Inflammatory macrophage treated with lipopolysaccharide for 4 hours (primary cell): ENCODE measurements around the gene XCL1.

Source experiments
- DNase-seq: peaks from one replicate; pipeline ENCODE4 v3.0.0-alpha.2; 2020

XCL1 gene

GRCh38 chr1:168607872-168608428, 31.5 kb downstream of the XCL1 start:
- DNase-seq = no peak

DNA sequence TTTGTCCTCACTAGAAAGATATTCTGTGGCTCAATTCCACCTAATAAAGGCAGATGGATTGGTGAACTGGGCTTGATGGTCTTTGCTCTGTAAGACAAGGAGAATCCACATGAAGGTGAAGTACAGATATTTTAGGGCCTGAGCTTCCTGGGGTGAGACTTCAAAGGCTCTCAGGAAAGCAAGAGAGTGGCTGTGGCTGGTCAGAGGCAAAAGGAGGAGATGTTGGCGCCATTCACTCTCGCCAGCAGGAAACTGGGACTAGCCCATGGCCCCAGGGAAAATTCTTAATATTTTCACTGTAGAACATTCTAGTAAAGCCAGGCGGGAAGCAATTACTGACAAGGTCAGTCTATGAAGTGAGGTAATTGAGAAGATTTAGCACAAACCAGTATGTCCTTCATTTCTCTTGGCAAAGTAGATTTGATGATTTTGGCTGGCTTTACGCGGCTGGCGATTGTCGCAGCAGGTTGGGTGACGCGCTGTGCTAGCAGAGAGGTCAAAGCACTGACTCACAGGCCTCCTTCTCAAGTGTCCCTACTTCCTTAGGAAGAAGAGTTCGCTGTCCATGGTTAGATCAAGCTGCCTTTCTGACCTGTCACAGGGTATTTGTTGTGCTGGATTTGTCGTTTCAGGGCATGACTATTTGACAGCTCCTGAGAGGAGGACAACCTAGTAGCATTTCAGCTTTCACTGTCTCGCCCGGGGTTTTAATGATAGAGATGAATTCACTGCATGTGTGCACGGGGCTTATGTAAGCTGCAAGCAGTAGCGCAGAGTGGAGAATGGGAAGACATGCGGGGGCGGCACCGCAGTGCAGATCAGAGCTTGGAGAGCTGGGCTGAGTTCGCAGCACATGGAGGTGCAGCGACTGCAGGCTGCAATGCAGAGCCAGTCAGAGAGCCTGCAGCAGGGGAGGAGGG, 32.7 kb downstream of the XCL1 start:
- no peak for DNase-seq

GRCh38 chr1:168609741-168610510, 33.5 kb downstream of the XCL1 start:
- DNase-seq = no peak

- DNase-seq = no peak
These were observed 36.6 kb downstream of the XCL1 start for GRCh38 chr1:168613038-168613451.

DNA sequence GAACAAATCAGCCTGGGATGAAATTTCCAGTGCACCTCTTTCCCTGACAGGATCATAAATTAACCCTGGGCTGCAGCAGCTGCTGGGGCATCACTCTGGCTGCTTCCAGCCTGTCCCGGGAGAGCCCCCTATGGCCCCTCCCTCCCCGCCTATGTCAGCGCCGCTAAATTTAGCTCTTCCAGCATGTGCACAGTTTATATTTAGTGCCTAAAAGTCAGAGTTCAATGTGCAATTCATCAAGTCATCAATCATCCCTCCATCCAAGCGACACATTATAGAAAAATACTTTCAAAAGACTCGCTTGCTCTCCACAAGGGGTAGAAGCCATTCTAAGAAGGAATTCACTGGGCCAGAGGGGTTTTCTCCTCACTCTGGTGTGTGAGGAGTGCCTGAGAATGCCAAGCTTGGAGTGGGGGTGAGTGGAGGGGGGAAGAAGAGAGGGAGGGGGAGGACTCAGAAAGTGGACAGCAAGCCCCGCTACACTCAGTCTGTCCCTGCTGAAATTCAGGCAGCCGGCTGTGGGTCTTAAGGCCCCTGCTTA, 37.4 kb downstream of the XCL1 start:
- no peak for DNase-seq

DNA sequence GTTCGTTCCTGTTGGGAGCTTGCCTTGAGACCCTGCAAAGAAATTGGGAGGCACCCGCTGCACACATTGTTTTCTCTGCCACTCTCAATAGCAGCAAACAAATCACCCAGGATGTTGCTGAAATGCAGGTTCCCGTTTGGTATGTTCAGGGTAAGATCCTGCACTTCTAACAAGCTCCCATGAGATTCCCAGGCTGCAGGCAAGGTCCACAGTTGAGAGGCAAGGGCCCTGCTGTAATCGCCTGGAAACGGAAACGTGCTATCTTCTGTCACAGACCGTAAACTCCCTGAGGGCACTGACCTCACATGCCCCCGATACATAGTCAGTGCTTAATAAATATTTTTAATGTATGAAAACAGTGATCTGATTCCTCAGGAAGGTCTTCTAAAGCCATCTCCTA, 37.8 kb downstream of the XCL1 start:
- DNase-seq = no peak

DNA sequence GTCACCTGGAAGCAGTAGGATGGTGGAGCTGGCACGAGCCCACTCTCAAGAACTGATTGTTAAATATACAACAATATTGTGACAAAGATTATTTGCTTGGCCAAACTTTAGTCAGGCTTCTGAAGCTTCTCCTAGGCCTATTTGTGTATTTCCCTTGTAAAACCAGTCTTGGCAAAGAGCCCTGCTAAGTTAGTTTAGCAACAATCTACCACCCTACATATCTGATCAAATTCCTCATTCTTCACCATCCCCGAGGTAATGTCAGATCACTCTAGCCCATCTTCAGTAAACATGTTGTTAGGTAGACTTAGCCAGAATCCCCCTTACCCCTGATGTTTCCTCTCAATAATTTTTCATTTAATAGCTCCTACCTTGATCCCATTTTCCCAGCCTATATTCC, 39.6 kb downstream of the XCL1 start:
- no peak for DNase-seq

DNA sequence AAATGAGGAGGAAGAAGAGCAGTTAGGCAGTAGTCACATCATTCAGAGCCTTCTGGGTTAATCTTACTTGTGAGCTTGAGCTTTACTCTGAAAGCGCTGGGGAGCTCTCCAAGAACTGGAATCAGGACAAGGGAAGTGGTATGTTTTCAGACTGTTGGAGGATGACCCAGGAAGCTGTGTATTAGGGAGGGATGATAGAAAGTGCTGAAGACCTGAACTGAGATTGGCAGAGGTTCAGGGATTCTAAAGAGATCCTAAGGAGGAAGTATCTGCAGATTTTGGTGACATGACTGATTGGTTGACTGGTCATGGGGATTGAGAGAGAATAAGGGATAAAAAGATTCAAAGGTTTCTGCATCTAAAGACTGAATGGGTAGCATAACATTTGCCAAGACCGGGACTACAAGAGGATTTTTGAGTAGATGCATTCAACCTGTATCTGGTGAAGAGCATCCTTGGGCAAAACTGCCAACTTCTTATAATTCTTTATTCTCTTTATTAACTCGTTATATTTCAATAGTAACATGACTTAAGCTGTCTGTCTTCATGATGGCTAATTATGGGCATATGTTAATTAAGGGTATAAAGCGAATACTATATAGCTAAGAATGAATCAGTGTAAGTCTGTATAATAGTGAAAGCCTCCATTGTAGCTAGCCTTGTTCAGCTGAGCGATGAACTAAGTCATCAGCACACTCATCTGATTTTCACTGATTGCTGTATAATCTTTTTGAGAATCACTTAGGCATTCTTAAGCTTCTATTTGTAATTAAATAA, 41.8 kb downstream of the XCL1 start:
- DNase-seq = no peak

GRCh38 chr1:168618886-168619285, 42.5 kb downstream of the XCL1 start:
- no peak for DNase-seq

DNA sequence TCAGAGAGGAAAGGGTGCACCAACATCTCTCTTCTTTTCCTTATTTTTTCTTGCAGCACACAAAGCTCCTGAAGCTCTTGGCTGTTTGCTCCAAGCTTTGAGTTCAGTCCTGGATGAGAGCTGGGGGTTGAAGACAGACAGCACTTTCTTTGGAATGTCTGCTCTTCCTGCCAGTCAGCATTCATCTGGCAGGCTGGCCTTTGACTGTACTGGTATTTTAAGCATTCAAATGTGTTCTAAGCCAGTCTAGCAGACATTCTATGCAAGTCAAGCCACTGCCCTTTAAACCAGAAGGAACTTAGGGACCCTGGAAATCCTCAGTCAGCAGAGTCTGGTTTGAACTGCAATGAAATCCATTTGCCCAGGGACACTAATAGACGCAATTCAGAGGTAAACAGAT, 45.0 kb downstream of the XCL1 start:
- DNase-seq = no peak

DNA sequence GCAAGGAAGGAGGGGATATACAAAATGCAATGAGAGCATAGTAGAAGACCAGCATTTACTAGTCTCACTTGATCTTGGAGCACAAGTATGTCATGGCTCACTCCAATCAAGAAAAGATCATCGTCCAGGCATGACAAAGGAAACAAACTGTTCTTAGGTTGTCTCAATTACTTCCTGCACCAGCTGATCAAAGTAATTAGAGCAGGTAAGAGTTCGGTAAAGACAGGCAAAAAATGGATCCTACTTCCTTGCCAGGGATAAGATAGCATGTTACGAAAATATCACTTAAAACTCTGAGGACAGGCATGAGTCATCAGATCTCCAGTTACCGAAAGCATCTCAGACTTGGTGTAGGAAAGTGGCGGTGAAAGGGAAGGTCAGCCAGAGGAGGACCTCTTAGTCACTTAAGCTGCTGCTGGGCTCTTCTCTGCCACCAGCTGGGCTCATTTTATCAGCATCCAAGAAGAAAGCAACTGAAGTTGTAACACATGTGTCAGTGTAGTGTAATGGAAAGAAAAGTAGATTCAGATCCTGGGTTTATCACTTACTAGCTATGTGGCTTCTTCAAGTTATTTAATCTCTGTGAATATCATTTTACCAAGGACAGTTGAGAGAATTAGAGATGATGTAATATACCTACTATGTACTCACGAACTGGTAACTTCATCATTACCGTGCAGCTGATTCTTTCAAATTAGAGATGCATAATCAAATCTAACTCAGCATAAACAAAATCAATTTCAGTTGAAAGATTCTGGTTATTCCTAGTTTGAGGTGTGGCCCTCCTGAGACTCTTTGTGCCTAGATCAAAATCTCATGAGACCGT, 46.8 kb downstream of the XCL1 start:
- peak; percentile 23 for DNase-seq

DNA sequence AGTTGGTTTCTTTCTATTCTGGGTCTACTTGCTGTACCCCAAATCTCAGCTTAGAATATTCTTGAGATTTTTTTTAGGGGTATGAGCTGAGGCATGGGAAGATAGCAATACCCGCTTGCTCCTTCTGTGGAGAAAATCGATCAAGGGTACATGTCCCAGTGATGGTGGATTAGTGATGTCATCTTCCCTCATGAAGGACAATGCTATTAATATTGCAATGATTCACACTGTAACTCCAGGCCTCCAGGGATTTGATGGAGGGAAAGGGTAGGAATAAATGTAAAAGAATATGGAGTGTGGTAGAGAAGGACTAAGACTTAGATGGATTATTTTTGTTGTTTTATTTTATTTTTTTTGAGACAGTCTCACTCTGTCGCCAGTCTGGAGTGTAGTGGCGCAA, 47.4 kb downstream of the XCL1 start:
- DNase-seq = no peak

DNA sequence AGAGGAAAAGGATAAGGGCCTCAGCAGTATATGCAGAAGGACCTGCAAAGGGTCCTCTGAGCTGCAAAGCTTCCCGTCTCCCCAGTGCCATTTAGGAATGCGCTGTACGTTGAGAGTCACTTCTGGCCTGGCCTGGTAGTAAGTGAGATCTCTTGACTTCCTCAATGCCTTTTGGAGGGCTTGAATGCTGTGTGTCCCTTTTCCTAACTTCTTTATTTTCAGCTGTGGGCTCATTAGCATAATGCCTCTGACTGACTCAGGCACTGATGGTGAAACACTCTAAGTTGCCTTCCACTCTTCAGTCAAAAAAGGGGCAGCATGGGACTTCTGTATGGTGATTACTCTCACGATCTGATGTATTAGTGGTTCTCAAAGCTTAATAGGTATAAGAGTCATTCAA, 49.9 kb downstream of the XCL1 start:
- DNase-seq = peak; percentile 79

DNA sequence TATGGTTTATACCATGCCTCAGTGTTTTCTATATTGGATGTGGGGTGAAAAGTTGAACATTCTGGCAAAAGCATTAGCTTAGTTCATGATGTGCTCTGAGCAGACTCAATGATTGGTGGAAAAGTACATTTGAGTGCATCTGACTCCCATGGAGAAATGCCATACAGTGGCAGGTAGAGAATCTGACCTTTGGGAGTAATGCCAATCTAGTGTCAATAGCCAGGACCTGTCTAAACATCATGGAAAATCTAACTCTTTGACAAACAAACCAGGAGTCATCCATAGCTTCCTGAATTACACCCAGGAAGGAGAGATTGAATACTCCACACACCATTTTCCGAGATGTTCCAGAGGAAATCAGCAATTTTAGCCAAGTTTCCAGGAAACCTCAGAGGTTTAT, 51.0 kb downstream of the XCL1 start:
- no peak for DNase-seq

GRCh38 chr1:168628807-168629206, 52.4 kb downstream of the XCL1 start:
- DNase-seq = no peak

DNA sequence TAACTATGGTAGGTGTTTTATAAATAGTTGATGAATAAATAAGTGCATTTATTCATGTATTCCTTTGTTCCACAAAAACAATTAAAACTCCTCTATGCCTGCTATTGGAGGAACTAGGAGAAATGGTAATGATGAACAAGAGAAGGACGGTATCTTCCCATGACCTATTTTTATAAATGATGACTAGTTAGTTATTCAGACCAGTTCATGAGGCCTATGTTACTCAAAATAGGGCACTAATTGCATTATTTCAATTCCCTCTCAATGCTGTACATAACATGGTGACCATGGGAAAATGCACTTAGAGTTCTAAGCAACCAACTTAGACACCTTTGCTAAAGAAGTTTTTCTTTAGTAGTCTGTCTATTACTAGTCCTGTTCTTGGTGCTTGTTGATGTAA, 53.1 kb downstream of the XCL1 start:
- no peak for DNase-seq
